H1 (cell line): ENCODE measurements around the gene CX3CL1. TPM values are rescaled to one million over a fixed set of nuclear protein-coding genes. Genes with fewer than 3 reads are reported as not detected.

Experiments used
- CTCF ChIA-PET: fragments of 300-600 bp; sonication (Branson Sonifier 250); formaldehyde crosslinking; loops from one replicate; lab custom pipeline; 2021; ENCODE audit not compliant: partially characterized antibody; lab: Charles Lee
- POLR2A ChIA-PET: fragments of 300-600 bp; sonication (Branson Sonifier 250); formaldehyde crosslinking; loops from one replicate; lab custom pipeline; 2021; ENCODE audit warnings: inconsistent platforms; ENCODE audit not compliant: partially characterized antibody; lab: Charles Lee
- DNase-seq, 2 experiments: peaks; one replicate each; pipeline versions ENCODE4 v3.0.0 to v3.0.0-alpha.2; 2010 to 2022; ENCODE audit warnings: low spot score in 2 of 2, low read depth in 1 of 2, mixed read lengths in 1 of 2
- FAIRE-seq: peaks from 2 replicates; lab custom pipeline; 2011; peaks lifted over from hg19 to GRCh38; lab: Jason Lieb, UNC
- H2AFZ ChIP-seq: 2 replicates; pipeline ENCODE4 v1.8.1; 2012; ENCODE audit warnings: low read length, inconsistent platforms
- H2AK5ac ChIP-seq: 2 replicates; pipeline ENCODE4 v1.6.1; 2013; ENCODE audit warnings: low read depth, low read length
- H2BK120ac ChIP-seq: replicated peaks from 2 replicates; pipeline ENCODE3; 2013; ENCODE audit warnings: low read depth, low read length, inconsistent platforms
- H2BK12ac ChIP-seq: 2 replicates; pipeline ENCODE4 v1.6.1; 2013; ENCODE audit warnings: low read depth, low read length
- H2BK15ac ChIP-seq: 2 replicates; pipeline ENCODE4 v1.6.1; 2013; ENCODE audit warnings: low read length
- H2BK20ac ChIP-seq: 2 replicates; pipeline ENCODE4 v1.6.1; 2013; ENCODE audit warnings: low read length
- H2BK5ac ChIP-seq: 2 replicates; pipeline ENCODE4 v1.6.1; 2013; ENCODE audit warnings: low read depth, low read length
- H3K14ac ChIP-seq: 2 replicates; pipeline ENCODE4 v1.6.1; 2013; ENCODE audit warnings: inconsistent platforms; ENCODE audit not compliant: insufficient read length
- H3K18ac ChIP-seq: 2 replicates; pipeline ENCODE4 v1.6.1; 2013; ENCODE audit warnings: low read length; ENCODE audit errors: extremely low read depth
- H3K23ac ChIP-seq: 2 replicates; pipeline ENCODE4 v1.6.1; 2013; ENCODE audit warnings: inconsistent platforms; ENCODE audit not compliant: insufficient read length
- H3K23me2 ChIP-seq: 2 replicates; pipeline ENCODE4 v1.6.1; 2013; ENCODE audit warnings: low read depth, low read length
- H3K27ac ChIP-seq: 2 replicates; pipeline ENCODE4 v1.6.1; 2011; ENCODE audit warnings: low read depth, low read length, inconsistent platforms
- H3K27me3 ChIP-seq, 4 experiments: replicated peaks in 1 of 4; 1 replicate in 1 of 4; 2 replicates in 3 of 4; pipeline versions ENCODE4 v1.6.1 to v1.8.1; 2011 to 2013; ENCODE audit warnings: low read length in 3 of 4, mild to moderate bottlenecking in 3 of 4, inconsistent platforms in 2 of 4, mixed read lengths in 2 of 4, moderate library complexity in 1 of 4; ENCODE audit not compliant: control insufficient read depth in 3 of 4, insufficient read depth in 3 of 4; ENCODE audit errors: extremely low read depth in 1 of 4
- H3K36me3 ChIP-seq, 4 experiments: 2 replicates each; pipeline versions ENCODE4 v1.6.1 to v1.8.1; 2011 to 2013; ENCODE audit warnings: mild to moderate bottlenecking in 4 of 4, low read length in 3 of 4, moderate library complexity in 2 of 4, control low read depth in 1 of 4, inconsistent platforms in 1 of 4; ENCODE audit not compliant: insufficient read depth in 4 of 4, control insufficient read depth in 2 of 4
- H3K4ac ChIP-seq: replicated peaks from 2 replicates; pipeline ENCODE3; 2013; ENCODE audit warnings: low read length, low read depth, mixed read lengths, inconsistent platforms; ENCODE audit not compliant: insufficient read length
- H3K4me1 ChIP-seq, 4 experiments: replicated peaks in 1 of 4; 1 replicate in 1 of 4; 2 replicates in 3 of 4; pipeline versions ENCODE4 v1.6.1 to v1.8.1; 2011 to 2013; ENCODE audit warnings: low read length in 3 of 4, inconsistent platforms in 2 of 4, mixed read lengths in 1 of 4; ENCODE audit not compliant: insufficient read depth in 4 of 4, control insufficient read depth in 3 of 4
- H3K4me2 ChIP-seq, 2 experiments: 2 replicates each; pipeline versions ENCODE4 v1.6.1 to v1.8.1; 2011 to 2013; ENCODE audit warnings: low read depth in 2 of 2, low read length in 2 of 2, control low read depth in 1 of 2, inconsistent platforms in 1 of 2, mild to moderate bottlenecking in 1 of 2; ENCODE audit not compliant: insufficient read depth in 1 of 2
- H3K4me3 ChIP-seq, 4 experiments: fragments of 200-600, 300-600 bp in 1 of 4; sonication (generic), shearing (Covaris generic), sonication (Bioruptor Twin) in 1 of 4; 2 replicates each; pipeline versions ENCODE4 v1.5.1 to v1.8.1; 2011 to 2016; ENCODE audit warnings: low read length in 4 of 4, low read depth in 3 of 4, control low read depth in 2 of 4, inconsistent platforms in 2 of 4, mild to moderate bottlenecking in 2 of 4, mixed read lengths in 1 of 4, moderate library complexity in 1 of 4; ENCODE audit not compliant: insufficient read depth in 2 of 4; ENCODE audit errors: extremely low read depth in 1 of 4
- H3K56ac ChIP-seq: replicated peaks from 2 replicates; pipeline ENCODE3; 2013; ENCODE audit warnings: low read depth, mild to moderate bottlenecking, mixed read lengths, low read length, inconsistent platforms; ENCODE audit not compliant: insufficient read length
- H3K79me1 ChIP-seq: 2 replicates; pipeline ENCODE4 v1.6.1; 2013; ENCODE audit warnings: low read depth, low read length, control low read depth
- H3K79me2 ChIP-seq, 2 experiments: 2 replicates each; pipeline versions ENCODE4 v1.6.1 to v1.8.1; 2012 to 2013; ENCODE audit warnings: low read length in 2 of 2, mild to moderate bottlenecking in 2 of 2, inconsistent platforms in 1 of 2; ENCODE audit not compliant: insufficient read depth in 2 of 2, control insufficient read depth in 1 of 2
- H3K9ac ChIP-seq, 4 experiments: replicated peaks in 1 of 4; 1 replicate in 1 of 4; 2 replicates in 3 of 4; pipeline versions ENCODE4 v1.6.1 to v1.8.1; 2011 to 2013; ENCODE audit warnings: low read depth in 3 of 4, low read length in 3 of 4, control low read depth in 2 of 4, mild to moderate bottlenecking in 2 of 4, moderate library complexity in 2 of 4, inconsistent platforms in 1 of 4; ENCODE audit errors: extremely low read depth in 1 of 4
- H3K9me3 ChIP-seq, 2 experiments: 2 replicates each; pipeline versions ENCODE4 v1.6.1 to v1.8.1; 2012 to 2013; ENCODE audit warnings: mild to moderate bottlenecking in 2 of 2, moderate library complexity in 2 of 2, control low read depth in 1 of 2, inconsistent platforms in 1 of 2, low read depth in 1 of 2, low read length in 1 of 2, mixed read lengths in 1 of 2; ENCODE audit not compliant: insufficient read depth in 2 of 2
- H4K20me1 ChIP-seq, 2 experiments: replicated peaks in 1 of 2; 2 replicates each; pipeline versions ENCODE3 to v1.8.1; 2011 to 2013; ENCODE audit warnings: inconsistent platforms in 2 of 2, low read length in 2 of 2, mild to moderate bottlenecking in 1 of 2; ENCODE audit not compliant: insufficient read depth in 2 of 2, control insufficient read depth in 1 of 2
- H4K5ac ChIP-seq: 2 replicates; pipeline ENCODE4 v1.6.1; 2013; ENCODE audit warnings: low read length, low read depth, mixed read lengths, inconsistent platforms; ENCODE audit not compliant: insufficient read length
- H4K8ac ChIP-seq: 2 replicates; pipeline ENCODE4 v1.8.0; 2013; ENCODE audit warnings: mild to moderate bottlenecking, moderate library complexity, low read length, inconsistent platforms; ENCODE audit not compliant: insufficient read depth; ENCODE audit errors: extremely low read depth
- H4K91ac ChIP-seq: replicated peaks from 2 replicates; pipeline ENCODE3; 2013; ENCODE audit warnings: low read length, mixed read lengths, inconsistent platforms; ENCODE audit not compliant: insufficient read length
- GTF2F1 ChIP-seq: IDR thresholded peaks from 2 replicates; pipeline ENCODE4 v1.6.1; 2012; ENCODE audit warnings: low read depth, low read length, improper control_type of control experiment, borderline replicate concordance
- MAFK ChIP-seq: IDR thresholded peaks from 2 replicates; pipeline ENCODE4 v1.6.1; 2012; ENCODE audit warnings: low read depth, mild to moderate bottlenecking, improper control_type of control experiment, low read length
- whole genome bisulfite sequencing, 2 experiments: shearing (Covaris generic) in 1 of 2; methylation state at CpG; one replicate each; pipeline versions ENCODE4 v1.1.6 to v1.1.7; 2013 to 2015; ENCODE audit warnings: low lambda C conversion rate in 2 of 2, mixed read lengths in 2 of 2, inconsistent platforms in 1 of 2, low coverage in 1 of 2, missing lambda C conversion rate in 1 of 2; ENCODE audit not compliant: insufficient replicate concordance in 2 of 2, insufficient coverage in 1 of 2, insufficient read length in 1 of 2; ENCODE audit errors: extremely low coverage in 1 of 2, missing lambda C conversion rate in 1 of 2; 5-methylcytosine and 5-hydroxymethylcytosine counted together
- polyA plus RNA-seq, 7 experiments: library from polyadenylated mRNA; depleted of rRNA in 3 of 7; stranded (reverse) in 5 of 7; unstranded in 2 of 7; fragments of >200 nt in 5 of 7; fragments of 200-250 nt in 2 of 7; gene quantifications; 1 replicate in 5 of 7; 2 replicates in 1 of 7; 4 replicates in 1 of 7; pipeline versions ENCODE4 v1.2.1 to v1.2.3, GENCODE V29; 2011 to 2013; ENCODE audit warnings: missing spikeins in 2 of 7, mixed read lengths in 2 of 7
- total RNA-seq: library from RNA; stranded (reverse); fragmentation: NEBNext Ultra II Directional; extraction: Animal tissue kit (Norgen Biotek cat#: 25700); gene quantifications from 2 replicates; pipeline ENCODE4 v1.2.1, GENCODE V29; 2021

Gene CX3CL1
- total and polyA plus RNA-seq, 2 of the 8 experiments (the other 6 are each of a cell fraction or from before 2014, with no cell fraction given): 1.4 to 3.0 TPM

- no peak overlapping the region for H4K8ac ChIP-seq
- CTCF ChIA-PET: interaction anchor here (0.6 to 19.2 kb wide), 9 partner anchors 10 to 386 kb away, joined by 3 to 513 read pairs (median 4); no protein-coding TSS in a partner anchor
- TF ChIP-seq MAFK (no peak), GTF2F1 (no peak)
- TF ChIP-seq, all 59 proteins: peak for 0
Measured at GRCh38 chr16:57411362-57411976, 39.2 kb downstream of the CX3CL1 start.

More at GRCh38 chr16:57411362-57411976, 39.2 kb downstream of the CX3CL1 start:
- H3K4me3 ChIP-seq: no peak overlapping the region
- no peaks in the 10 kb centered on the region for H3K27me3 ChIP-seq
- no peak overlapping the region for H3K14ac ChIP-seq
- H3K27ac ChIP-seq: no peak overlapping the region
- H2BK5ac ChIP-seq: no peak overlapping the region
- peaks cover 0 to 4% of the 10 kb centered on the region in 2 experiments for H4K20me1 ChIP-seq
- no peak overlapping the region for H4K5ac ChIP-seq
- no peaks in the 10 kb centered on the region for H3K79me1 ChIP-seq
- no peak overlapping the region for H3K4me2 ChIP-seq
- no peak overlapping the region for H2BK20ac ChIP-seq
- peaks cover 0 to 8% (median 2%) of the 10 kb centered on the region in 4 experiments; a peak in 4 of 7 replicates for H3K4me1 ChIP-seq
- H2AK5ac ChIP-seq: no peak overlapping the region
- H2BK15ac ChIP-seq: no peak overlapping the region
- no peak overlapping the region; the same call in 1 of the 2 replicates for H3K18ac ChIP-seq
- no peak overlapping the region; a peak in 1 of 7 replicates for H3K9ac ChIP-seq
- H3K79me2 ChIP-seq: no peaks in the 10 kb centered on the region
- H3K9me3 ChIP-seq: no peaks in the 10 kb centered on the region; a peak in 1 of 4 replicates
- no peak for DNase-seq
- H3K23ac ChIP-seq: no peak overlapping the region
- no peak overlapping the region for H3K56ac ChIP-seq
- H2BK120ac ChIP-seq: no peak overlapping the region
- no peak overlapping the region for H2BK12ac ChIP-seq
- no peak overlapping the region for H3K4ac ChIP-seq
- POLR2A ChIA-PET: no interaction called here
- no peak overlapping the region for H4K91ac ChIP-seq
- peaks cover 12% of the 10 kb centered on the region; the same call in 1 of the 2 replicates for H3K23me2 ChIP-seq
- 78% methylated on average over 10 of the region's 12 CpGs; no CpG with 5 or more reads in 1 of the 2 experiments for WGBS, 2 experiments
- H2AFZ ChIP-seq: no peak overlapping the region; the same call in 1 of the 2 replicates
- FAIRE-seq: no peak
- H3K36me3 ChIP-seq: no peaks in the 10 kb centered on the region
